KMS-11 (cell line): ENCODE results near the gene NKD1.

Source experiments
- H2AFZ ChIP-seq: fragments of 200-600 bp; sonication (generic); 2 replicates; pipeline ENCODE4 v1.6.1; 2016; ENCODE audit warnings: antibody characterized with exemption, mixed run types, low read depth
- H3K27ac ChIP-seq: fragments of 200-600 bp; sonication (generic); 2 replicates; pipeline ENCODE4 v1.6.1; 2016; ENCODE audit warnings: mild to moderate bottlenecking, mixed run types
- H3K27me3 ChIP-seq: fragments of 200-600 bp; sonication (generic); 2 replicates; pipeline ENCODE4 v1.6.1; 2017; ENCODE audit warnings: mild to moderate bottlenecking, low read depth, mixed run types, moderate library complexity; ENCODE audit not compliant: insufficient read depth
- H3K36me3 ChIP-seq: fragments of 200-600 bp; sonication (generic); 2 replicates; pipeline ENCODE4 v1.6.1; 2017; ENCODE audit warnings: mild to moderate bottlenecking, mixed run types; ENCODE audit not compliant: insufficient read depth
- H3K4me1 ChIP-seq: fragments of 200-600 bp; sonication (generic); 2 replicates; pipeline ENCODE4 v1.6.1; 2016; ENCODE audit warnings: mild to moderate bottlenecking, low read depth, mixed run types; ENCODE audit not compliant: poor library complexity, severe bottlenecking
- H3K4me2 ChIP-seq: fragments of 200-600 bp; sonication (generic); 2 replicates; pipeline ENCODE4 v1.7.0; 2016; ENCODE audit warnings: mild to moderate bottlenecking, mixed run types
- H3K4me3 ChIP-seq: fragments of 200-600 bp; sonication (generic); IDR thresholded peaks from 2 replicates; pipeline ENCODE4 v1.6.1; 2017; ENCODE audit warnings: low read depth, low read length, mixed read lengths; ENCODE audit not compliant: insufficient read depth
- H3K79me2 ChIP-seq: fragments of 200-600 bp; sonication (generic); 2 replicates; pipeline ENCODE4 v1.6.1; 2016; ENCODE audit warnings: low read depth, mixed run types; ENCODE audit not compliant: insufficient read depth
- H3K9ac ChIP-seq: fragments of 200-600 bp; sonication (generic); 2 replicates; pipeline ENCODE4 v1.6.1; 2016; ENCODE audit warnings: mild to moderate bottlenecking, mixed run types
- H4K20me1 ChIP-seq: fragments of 200-600 bp; sonication (generic); 2 replicates; pipeline ENCODE4 v1.6.1; 2016; ENCODE audit warnings: mild to moderate bottlenecking, mixed run types; ENCODE audit not compliant: insufficient read depth
- TF ChIP-seq, protein P1 (sequence below): fragments of 200-600 bp; sonication (generic); conservative IDR thresholded peaks from 2 replicates; pipeline ENCODE4 v1.6.1; 2017; ENCODE audit warnings: low read depth, mild to moderate bottlenecking, antibody characterized with exemption, low read length, moderate library complexity, mixed read lengths

NKD1 gene

DNA sequence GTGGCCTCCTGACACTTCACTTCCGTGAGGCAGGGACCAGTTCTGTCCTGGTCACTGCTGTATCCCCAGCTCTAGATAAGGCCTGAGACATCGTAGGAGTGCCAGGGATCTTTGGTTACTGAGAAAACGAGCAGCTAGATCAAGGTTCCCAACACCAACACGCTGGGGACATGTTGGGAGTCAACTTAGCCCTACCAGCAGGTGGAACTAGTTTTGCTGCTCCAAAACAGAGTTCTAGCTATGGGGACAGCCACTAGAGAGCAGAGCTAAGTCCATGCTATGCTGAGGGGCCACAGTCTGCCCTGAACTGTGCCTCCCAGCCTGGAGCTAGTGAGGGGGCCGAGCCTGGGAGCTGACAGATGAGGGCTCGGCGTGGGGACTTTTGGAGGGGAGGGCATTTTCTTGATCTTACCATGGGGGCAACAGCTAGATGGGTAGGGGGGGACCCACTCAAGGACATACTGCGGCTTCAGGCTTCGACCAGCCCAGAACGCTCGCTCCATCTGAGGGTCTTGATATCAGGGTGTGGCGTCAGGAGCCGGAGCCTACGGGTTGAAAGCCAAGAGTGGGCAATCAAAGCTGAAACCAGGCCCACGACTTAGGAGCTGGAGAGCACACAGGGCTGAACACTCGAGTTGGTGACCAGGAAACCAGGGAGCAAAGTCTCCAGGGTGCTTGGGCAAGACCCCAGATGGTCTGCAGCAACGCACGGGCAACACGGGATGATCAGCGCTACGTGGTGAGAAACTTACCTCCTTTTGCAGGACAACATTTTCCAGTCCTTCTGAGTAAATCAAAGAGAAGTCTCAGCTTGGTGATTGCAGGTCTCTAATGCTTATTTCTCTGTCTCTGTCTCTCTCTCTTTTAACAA lies 119.5 kb downstream of the NKD1 start:
- H3K9ac ChIP-seq, result no peak overlapping the region
- no peaks in the 10 kb centered on the region for H3K79me2 ChIP-seq
- no peaks in the 10 kb centered on the region for H3K36me3 ChIP-seq
- H4K20me1 ChIP-seq, result no peaks in the 10 kb centered on the region
- no peaks in the 10 kb centered on the region for H3K4me1 ChIP-seq
- no peaks in the 10 kb centered on the region for H3K27me3 ChIP-seq
- no peak overlapping the region for H3K4me2 ChIP-seq
- TF ChIP-seq, protein P1, sequence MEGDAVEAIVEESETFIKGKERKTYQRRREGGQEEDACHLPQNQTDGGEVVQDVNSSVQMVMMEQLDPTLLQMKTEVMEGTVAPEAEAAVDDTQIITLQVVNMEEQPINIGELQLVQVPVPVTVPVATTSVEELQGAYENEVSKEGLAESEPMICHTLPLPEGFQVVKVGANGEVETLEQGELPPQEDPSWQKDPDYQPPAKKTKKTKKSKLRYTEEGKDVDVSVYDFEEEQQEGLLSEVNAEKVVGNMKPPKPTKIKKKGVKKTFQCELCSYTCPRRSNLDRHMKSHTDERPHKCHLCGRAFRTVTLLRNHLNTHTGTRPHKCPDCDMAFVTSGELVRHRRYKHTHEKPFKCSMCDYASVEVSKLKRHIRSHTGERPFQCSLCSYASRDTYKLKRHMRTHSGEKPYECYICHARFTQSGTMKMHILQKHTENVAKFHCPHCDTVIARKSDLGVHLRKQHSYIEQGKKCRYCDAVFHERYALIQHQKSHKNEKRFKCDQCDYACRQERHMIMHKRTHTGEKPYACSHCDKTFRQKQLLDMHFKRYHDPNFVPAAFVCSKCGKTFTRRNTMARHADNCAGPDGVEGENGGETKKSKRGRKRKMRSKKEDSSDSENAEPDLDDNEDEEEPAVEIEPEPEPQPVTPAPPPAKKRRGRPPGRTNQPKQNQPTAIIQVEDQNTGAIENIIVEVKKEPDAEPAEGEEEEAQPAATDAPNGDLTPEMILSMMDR, result no peak
- no peak overlapping the region for H3K27ac ChIP-seq
- no peak overlapping the region for H2AFZ ChIP-seq
- H3K4me3 ChIP-seq, result no peak overlapping the region

DNA sequence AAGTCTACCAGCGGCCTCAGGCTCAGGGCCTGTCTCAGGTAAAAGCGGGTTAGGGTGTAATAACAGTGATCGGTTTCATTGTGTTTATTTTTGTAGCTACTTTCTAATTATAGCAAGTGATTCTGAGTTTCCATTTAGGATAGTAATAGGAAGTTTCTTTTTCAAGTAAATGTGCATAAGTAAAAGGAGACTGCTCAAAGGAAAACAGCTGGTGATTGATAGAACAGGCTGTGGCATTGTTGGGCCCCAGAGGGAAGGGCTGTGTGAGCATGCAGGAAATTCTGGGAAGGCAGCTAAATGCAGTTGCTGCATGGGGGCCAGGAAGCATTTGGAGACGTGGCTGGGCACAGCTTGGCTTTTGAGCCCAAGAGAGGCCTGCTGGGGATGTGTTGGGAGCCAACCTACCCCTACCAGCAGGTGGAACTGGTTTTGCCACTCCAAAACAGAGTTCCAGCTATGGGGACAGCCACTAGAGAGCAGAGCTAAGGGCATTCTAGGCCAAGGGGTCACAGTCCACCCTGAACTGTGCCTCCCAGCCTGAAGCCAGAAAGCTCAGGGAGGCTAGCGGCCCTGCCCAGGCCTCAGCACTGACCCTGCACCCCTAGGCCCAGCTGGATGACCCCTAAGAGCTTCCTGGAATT lies 120.3 kb downstream of the NKD1 start:
- Histone ChIP-seq H3K4me1 (no peaks in the 10 kb centered on the region), H3K27me3 (no peaks in the 10 kb centered on the region), H3K79me2 (no peaks in the 10 kb centered on the region), H3K4me3 (no peak overlapping the region), H4K20me1 (no peaks in the 10 kb centered on the region), H3K9ac (no peak overlapping the region), H3K27ac (no peak overlapping the region), H2AFZ (no peak overlapping the region), H3K36me3 (no peaks in the 10 kb centered on the region), H3K4me2 (no peak overlapping the region)
- TF ChIP-seq, protein P1, result no peak

DNA sequence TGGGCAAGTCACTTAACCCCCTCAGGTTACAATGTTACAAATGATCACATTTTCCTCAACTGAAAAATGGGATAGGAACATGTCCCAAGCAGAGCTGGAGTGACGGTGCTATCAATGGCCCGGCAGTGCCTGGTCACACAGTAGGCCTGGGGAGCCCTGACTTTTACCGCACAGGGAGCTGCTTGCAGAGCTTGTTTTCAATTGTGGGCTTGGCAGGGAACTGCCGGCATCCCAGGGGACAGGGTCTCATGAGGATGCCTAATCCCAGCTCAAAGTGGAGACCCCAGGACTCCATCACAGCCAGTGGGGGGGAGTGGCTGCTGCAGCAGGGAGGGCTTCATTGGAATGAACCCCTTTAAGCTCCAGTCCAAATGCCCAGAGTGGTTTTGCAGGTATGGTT lies 121.5 kb downstream of the NKD1 start:
- Histone ChIP-seq H3K4me1 (no peaks in the 10 kb centered on the region), H3K79me2 (no peaks in the 10 kb centered on the region), H3K4me3 (no peak overlapping the region), H3K27me3 (no peaks in the 10 kb centered on the region), H3K9ac (no peak overlapping the region), H3K27ac (no peak overlapping the region), H3K4me2 (no peak overlapping the region), H4K20me1 (no peaks in the 10 kb centered on the region), H2AFZ (no peak overlapping the region), H3K36me3 (no peaks in the 10 kb centered on the region)
- TF ChIP-seq, protein P1, result no peak

DNA sequence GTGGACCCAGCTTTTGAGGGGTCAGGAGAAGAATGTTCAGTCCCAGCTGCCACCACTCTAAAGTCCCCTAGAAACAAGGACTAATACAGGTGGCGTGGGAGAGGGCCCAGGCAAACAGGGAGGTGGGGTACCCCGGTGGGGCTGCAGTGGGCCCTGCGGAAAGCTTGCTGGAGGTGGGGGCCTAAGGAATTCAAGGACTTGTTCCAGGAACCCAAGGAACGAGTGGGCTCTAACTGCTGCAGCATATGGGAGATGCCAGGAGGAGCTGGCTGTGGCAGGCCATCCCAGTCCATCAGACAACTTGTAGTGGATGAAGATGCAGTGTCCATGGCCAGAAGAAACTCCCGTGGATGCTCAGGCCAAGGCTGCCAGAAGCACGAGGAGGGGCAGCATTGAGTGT lies 122.3 kb downstream of the NKD1 start:
- Histone ChIP-seq H3K4me3 (no peak overlapping the region), H3K36me3 (no peaks in the 10 kb centered on the region), H3K4me2 (no peak overlapping the region), H4K20me1 (no peaks in the 10 kb centered on the region), H3K27me3 (no peaks in the 10 kb centered on the region), H2AFZ (no peak overlapping the region), H3K27ac (no peak overlapping the region), H3K79me2 (no peaks in the 10 kb centered on the region), H3K9ac (no peak overlapping the region), H3K4me1 (no peaks in the 10 kb centered on the region)
- TF ChIP-seq, protein P1, result no peak
